ENCODE data around the gene SSR4.

SSR4 gene

GRCh38 chrX:153824348-153824747 is 29.9 kb downstream of the SSR4 start:
- WGBS, 2 donors (ENCODE audit: extremely low coverage in 2 of 2, insufficient read length in 2 of 2, insufficient replicate concordance in 1 of 2), result no CpG with 5 or more reads among the region's 10 CpGs
- Histone ChIP-seq H3K9ac (ENCODE audit: low read depth, low read length, poor library complexity) (no peak overlapping the region), H3K23ac (ENCODE audit: low read depth, low read length, poor library complexity) (no peak overlapping the region), H4K91ac (ENCODE audit: low read depth, low read length, poor library complexity) (no peak overlapping the region), H3K4me1 (ENCODE audit: control insufficient read depth in 2 of 2, insufficient read depth in 1 of 2, low read depth in 1 of 2, low read length in 2 of 2) (peaks cover 0 to 10% of the 10 kb centered on the region in 2 donors), H3K18ac (ENCODE audit: low read length) (no peak overlapping the region), H3K14ac (ENCODE audit: low read length) (no peak overlapping the region), H3K4me2 (ENCODE audit: insufficient read depth, low read length, poor library complexity, severe bottlenecking) (no peak overlapping the region), H2BK120ac (ENCODE audit: low read depth, low read length) (no peak overlapping the region), H2AFZ (ENCODE audit: low read length) (no peak overlapping the region), H3K4ac (ENCODE audit: low read length) (no peak overlapping the region), H2AK5ac (ENCODE audit: low read depth, low read length) (no peak overlapping the region), H2BK12ac (ENCODE audit: low read length) (no peak overlapping the region), H2BK15ac (ENCODE audit: low read length) (no peak overlapping the region), H3K27me3 (ENCODE audit: control insufficient read depth in 3 of 3, insufficient read depth in 3 of 3, low read depth in 1 of 3, low read length in 3 of 3) (peaks cover 0 to 19% (median 10%) of the 10 kb centered on the region in 3 experiments), H3K4me3 (ENCODE audit: low read length in 2 of 2) (no peak overlapping the region), H4K8ac (ENCODE audit: low read depth, low read length) (no peak overlapping the region), H3K27ac (replicated peaks; ENCODE audit: low read length) (no peak overlapping the region), H2BK5ac (ENCODE audit: low read length) (no peak overlapping the region), H3K79me1 (ENCODE audit: low read depth, low read length) (no peaks in the 10 kb centered on the region), H3K36me3 (replicated peaks in 1 of 2; ENCODE audit: control insufficient read depth in 2 of 2, insufficient read depth in 2 of 2, low read length in 2 of 2) (peaks cover 0 to 15% of the 10 kb centered on the region in 2 donors), H3K9me3 (replicated peaks in 1 of 2; ENCODE audit: control insufficient read depth in 2 of 2, insufficient read depth in 1 of 2, low read depth in 1 of 2, low read length in 2 of 2) (no peaks in the 10 kb centered on the region)
- no peak for DNase-seq (ENCODE audit: low spot score)

GRCh38 chrX:153825042-153825441 is 30.6 kb downstream of the SSR4 start:
- Histone ChIP-seq H3K27ac (replicated peaks; ENCODE audit: low read length) (no peak overlapping the region), H3K9me3 (replicated peaks in 1 of 2; ENCODE audit: control insufficient read depth in 2 of 2, insufficient read depth in 1 of 2, low read depth in 1 of 2, low read length in 2 of 2) (no peaks in the 10 kb centered on the region), H3K79me1 (ENCODE audit: low read depth, low read length) (no peaks in the 10 kb centered on the region), H3K36me3 (replicated peaks in 1 of 2; ENCODE audit: control insufficient read depth in 2 of 2, insufficient read depth in 2 of 2, low read length in 2 of 2) (peaks cover 0 to 15% of the 10 kb centered on the region in 2 donors), H2BK5ac (ENCODE audit: low read length) (no peak overlapping the region), H2BK15ac (ENCODE audit: low read length) (no peak overlapping the region), H4K91ac (ENCODE audit: low read depth, low read length, poor library complexity) (no peak overlapping the region), H3K4me2 (ENCODE audit: insufficient read depth, low read length, poor library complexity, severe bottlenecking) (no peak overlapping the region), H3K18ac (ENCODE audit: low read length) (no peak overlapping the region), H2AK5ac (ENCODE audit: low read depth, low read length) (no peak overlapping the region), H2BK12ac (ENCODE audit: low read length) (no peak overlapping the region), H3K4ac (ENCODE audit: low read length) (no peak overlapping the region), H3K23ac (ENCODE audit: low read depth, low read length, poor library complexity) (no peak overlapping the region), H2BK120ac (ENCODE audit: low read depth, low read length) (no peak overlapping the region), H3K14ac (ENCODE audit: low read length) (no peak overlapping the region), H4K8ac (ENCODE audit: low read depth, low read length) (no peak overlapping the region), H3K9ac (ENCODE audit: low read depth, low read length, poor library complexity) (no peak overlapping the region), H2AFZ (ENCODE audit: low read length) (no peak overlapping the region), H3K4me3 (ENCODE audit: low read length in 2 of 2) (no peak overlapping the region), H3K4me1 (ENCODE audit: control insufficient read depth in 2 of 2, insufficient read depth in 1 of 2, low read depth in 1 of 2, low read length in 2 of 2) (peaks cover 0 to 5% of the 10 kb centered on the region in 2 donors), H3K27me3 (ENCODE audit: control insufficient read depth in 3 of 3, insufficient read depth in 3 of 3, low read depth in 1 of 3, low read length in 3 of 3) (peaks cover 0 to 16% (median 14%) of the 10 kb centered on the region in 3 experiments)
- no peak for DNase-seq (ENCODE audit: low spot score)
- WGBS, 2 donors (ENCODE audit: extremely low coverage in 2 of 2, insufficient read length in 2 of 2, insufficient replicate concordance in 1 of 2), result no CpG with 5 or more reads among the region's 8 CpGs

GRCh38 chrX:153827016-153827415 is 32.5 kb downstream of the SSR4 start:
- Histone ChIP-seq H3K4me3 (ENCODE audit: low read length in 2 of 2) (no peak overlapping the region), H2BK15ac (ENCODE audit: low read length) (no peak overlapping the region), H4K8ac (ENCODE audit: low read depth, low read length) (no peak overlapping the region), H3K36me3 (replicated peaks in 1 of 2; ENCODE audit: control insufficient read depth in 2 of 2, insufficient read depth in 2 of 2, low read length in 2 of 2) (peaks cover 0 to 15% of the 10 kb centered on the region in 2 donors), H2AFZ (ENCODE audit: low read length) (no peak overlapping the region), H4K91ac (ENCODE audit: low read depth, low read length, poor library complexity) (no peak overlapping the region), H3K18ac (ENCODE audit: low read length) (no peak overlapping the region), H3K4ac (ENCODE audit: low read length) (no peak overlapping the region), H2AK5ac (ENCODE audit: low read depth, low read length) (no peak overlapping the region), H2BK120ac (ENCODE audit: low read depth, low read length) (no peak overlapping the region), H3K4me2 (ENCODE audit: insufficient read depth, low read length, poor library complexity, severe bottlenecking) (no peak overlapping the region), H3K14ac (ENCODE audit: low read length) (no peak overlapping the region), H3K9ac (ENCODE audit: low read depth, low read length, poor library complexity) (no peak overlapping the region), H3K9me3 (replicated peaks in 1 of 2; ENCODE audit: control insufficient read depth in 2 of 2, insufficient read depth in 1 of 2, low read depth in 1 of 2, low read length in 2 of 2) (no peaks in the 10 kb centered on the region), H3K27me3 (ENCODE audit: control insufficient read depth in 3 of 3, insufficient read depth in 3 of 3, low read depth in 1 of 3, low read length in 3 of 3) (peaks cover 0 to 17% (median 16%) of the 10 kb centered on the region in 3 experiments), H2BK12ac (ENCODE audit: low read length) (no peak overlapping the region), H2BK5ac (ENCODE audit: low read length) (no peak overlapping the region), H3K27ac (replicated peaks; ENCODE audit: low read length) (no peak overlapping the region), H3K4me1 (ENCODE audit: control insufficient read depth in 2 of 2, insufficient read depth in 1 of 2, low read depth in 1 of 2, low read length in 2 of 2) (peaks cover 5 to 6% of the 10 kb centered on the region in 2 donors), H3K23ac (ENCODE audit: low read depth, low read length, poor library complexity) (no peak overlapping the region), H3K79me1 (ENCODE audit: low read depth, low read length) (no peaks in the 10 kb centered on the region)
- DNase-seq (ENCODE audit: low spot score), result no peak
- WGBS, 2 donors (ENCODE audit: extremely low coverage in 2 of 2, insufficient read length in 2 of 2, insufficient replicate concordance in 1 of 2), result no CpG with 5 or more reads among the region's 3 CpGs

GRCh38 chrX:153827903-153828302 is 33.4 kb downstream of the SSR4 start:
- Histone ChIP-seq H3K4me3 (ENCODE audit: low read length in 2 of 2) (no peak overlapping the region), H3K79me1 (ENCODE audit: low read depth, low read length) (no peaks in the 10 kb centered on the region), H2AFZ (ENCODE audit: low read length) (no peak overlapping the region), H3K14ac (ENCODE audit: low read length) (no peak overlapping the region), H2BK5ac (ENCODE audit: low read length) (no peak overlapping the region), H3K36me3 (replicated peaks in 1 of 2; ENCODE audit: control insufficient read depth in 2 of 2, insufficient read depth in 2 of 2, low read length in 2 of 2) (peaks cover 0 to 15% of the 10 kb centered on the region in 2 donors), H2BK12ac (ENCODE audit: low read length) (no peak overlapping the region), H3K18ac (ENCODE audit: low read length) (no peak overlapping the region), H3K9me3 (replicated peaks in 1 of 2; ENCODE audit: control insufficient read depth in 2 of 2, insufficient read depth in 1 of 2, low read depth in 1 of 2, low read length in 2 of 2) (no peaks in the 10 kb centered on the region), H2AK5ac (ENCODE audit: low read depth, low read length) (no peak overlapping the region), H3K4me1 (ENCODE audit: control insufficient read depth in 2 of 2, insufficient read depth in 1 of 2, low read depth in 1 of 2, low read length in 2 of 2) (peaks cover 5 to 6% of the 10 kb centered on the region in 2 donors), H3K9ac (ENCODE audit: low read depth, low read length, poor library complexity) (no peak overlapping the region), H3K27ac (replicated peaks; ENCODE audit: low read length) (no peak overlapping the region), H3K27me3 (ENCODE audit: control insufficient read depth in 3 of 3, insufficient read depth in 3 of 3, low read depth in 1 of 3, low read length in 3 of 3) (peaks cover 0 to 20% (median 17%) of the 10 kb centered on the region in 3 experiments), H3K4me2 (ENCODE audit: insufficient read depth, low read length, poor library complexity, severe bottlenecking) (no peak overlapping the region), H4K91ac (ENCODE audit: low read depth, low read length, poor library complexity) (no peak overlapping the region), H3K4ac (ENCODE audit: low read length) (no peak overlapping the region), H2BK120ac (ENCODE audit: low read depth, low read length) (no peak overlapping the region), H3K23ac (ENCODE audit: low read depth, low read length, poor library complexity) (no peak overlapping the region), H2BK15ac (ENCODE audit: low read length) (no peak overlapping the region), H4K8ac (ENCODE audit: low read depth, low read length) (no peak overlapping the region)
- no CpG with 5 or more reads among the region's 9 CpGs for WGBS, 2 donors (ENCODE audit: extremely low coverage in 2 of 2, insufficient read length in 2 of 2, insufficient replicate concordance in 1 of 2)
- no peak for DNase-seq (ENCODE audit: low spot score)

Data from neuronal stem cell (in vitro differentiated cells).